WTC11 (cell line): Measurements from ENCODE around the gene NLRP5. TPM values are rescaled to one million over a fixed set of nuclear protein-coding genes. Genes with fewer than 3 reads are reported as not detected.

Experiments used
- ATAC-seq: fragments of 200-7000 bp; cut with Tn5 transposase; 2 replicates; pipeline ENCODE4 v1.10.0; 2021; ENCODE audit warnings: mild to moderate bottlenecking, moderate library complexity
- CTCF ChIA-PET: fragments of 300-600 bp; sonication (Branson Sonifier 250); formaldehyde crosslinking; loops from one replicate; lab custom pipeline; 2021; ENCODE audit warnings: antibody characterized with exemption; lab: Charles Lee
- POLR2A ChIA-PET: fragments of 350-600 bp; sonication (Branson Sonifier 250); formaldehyde crosslinking; loops from one replicate; lab custom pipeline; 2021; ENCODE audit warnings: antibody characterized with exemption; lab: Charles Lee
- DNase-seq: peaks from one replicate; pipeline ENCODE4 v3.0.0; 2021; ENCODE audit warnings: low spot score
- H3K27ac Mint-ChIP-seq: 2 replicates; pipeline ENCODE4 v1.8.0; 2021; ENCODE audit warnings: mixed read lengths
- H3K27me3 Mint-ChIP-seq: 2 replicates; pipeline ENCODE4 v1.8.0; 2021; ENCODE audit warnings: low read depth, mild to moderate bottlenecking, moderate library complexity, mixed read lengths
- H3K36me3 Mint-ChIP-seq: 2 replicates; pipeline ENCODE4 v1.8.0; 2021; ENCODE audit warnings: mixed read lengths
- H3K4me1 Mint-ChIP-seq: 2 replicates; pipeline ENCODE4 v1.8.0; 2022; ENCODE audit warnings: mixed read lengths
- H3K4me3 Mint-ChIP-seq: 2 replicates; pipeline ENCODE4 v1.8.0; 2021; ENCODE audit warnings: mild to moderate bottlenecking, moderate library complexity, mixed read lengths
- H3K9me3 Mint-ChIP-seq: 2 replicates; pipeline ENCODE4 v1.8.0; 2021; ENCODE audit warnings: mixed read lengths
- CREM ChIP-seq: sonication (generic); formaldehyde crosslinking; IDR thresholded peaks from 2 replicates; pipeline ENCODE4 v1.8.1; 2022; ENCODE audit warnings: mild to moderate bottlenecking, missing genetic modification reagents, moderate library complexity
- CTCF ChIP-seq: fragments of 200-600 bp; IDR thresholded peaks from 2 replicates; pipeline ENCODE4 v1.8.0; 2022; ENCODE audit warnings: antibody characterized with exemption
- FOXK1 ChIP-seq: sonication (generic); formaldehyde crosslinking; IDR thresholded peaks from 2 replicates; pipeline ENCODE4 v1.8.0; 2022; ENCODE audit warnings: mild to moderate bottlenecking, moderate library complexity, missing genetic modification reagents
- NR2C2 ChIP-seq: sonication (generic); formaldehyde crosslinking; IDR thresholded peaks from 2 replicates; pipeline ENCODE4 v1.8.0; 2022; ENCODE audit warnings: mild to moderate bottlenecking, missing genetic modification reagents
- PREB ChIP-seq: sonication (generic); formaldehyde crosslinking; IDR thresholded peaks from 2 replicates; pipeline ENCODE4 v1.8.1; 2022; ENCODE audit warnings: mild to moderate bottlenecking, missing genetic modification reagents, moderate library complexity, borderline replicate concordance
- TCF7 ChIP-seq: sonication (generic); formaldehyde crosslinking; IDR thresholded peaks from 2 replicates; pipeline ENCODE4 v1.8.0; 2022; ENCODE audit warnings: mild to moderate bottlenecking, low read depth, missing genetic modification reagents, moderate library complexity
- ZBTB21 ChIP-seq: sonication (generic); formaldehyde crosslinking; IDR thresholded peaks from 2 replicates; pipeline ENCODE4 v1.8.1; 2023; ENCODE audit warnings: mild to moderate bottlenecking, missing genetic modification reagents, borderline replicate concordance
- ZBTB43 ChIP-seq: sonication (generic); formaldehyde crosslinking; IDR thresholded peaks from 2 replicates; pipeline ENCODE4 v1.8.1; 2023; ENCODE audit warnings: mild to moderate bottlenecking, missing genetic modification reagents
- ZNF219 ChIP-seq: sonication (generic); formaldehyde crosslinking; IDR thresholded peaks from 2 replicates; pipeline ENCODE4 v1.8.0; 2023; ENCODE audit warnings: missing genetic modification reagents, mild to moderate bottlenecking, borderline replicate concordance
- ZNF263 ChIP-seq: sonication (generic); formaldehyde crosslinking; IDR thresholded peaks from 2 replicates; pipeline ENCODE4 v1.8.1; 2022; ENCODE audit warnings: low read depth, mild to moderate bottlenecking, moderate library complexity, missing genetic modification reagents
- ZNF317 ChIP-seq: sonication (generic); formaldehyde crosslinking; IDR thresholded peaks from 2 replicates; pipeline ENCODE4 v1.8.1; 2023; ENCODE audit warnings: low read depth, mild to moderate bottlenecking, moderate library complexity, missing genetic modification reagents, borderline replicate concordance
- ZNF396 ChIP-seq: fragments of 250-450 bp; sonication (Bioruptor Pico); IDR thresholded peaks from 2 replicates; pipeline ENCODE4 v1.8.0; 2021; ENCODE audit warnings: mild to moderate bottlenecking, moderate library complexity, borderline replicate concordance
- ZNF416 ChIP-seq: fragments of 250-450 bp; sonication (Bioruptor Pico); IDR thresholded peaks from 2 replicates; pipeline ENCODE4 v1.9.0; 2021; ENCODE audit warnings: mild to moderate bottlenecking, inconsistent platforms
- ZNF423 ChIP-seq: fragments of 250-450 bp; sonication (Bioruptor Pico); IDR thresholded peaks from 2 replicates; pipeline ENCODE4 v2.1.2; 2022; ENCODE audit warnings: mild to moderate bottlenecking, moderate library complexity
- total RNA-seq: library from RNA; stranded (reverse); gene quantifications from 3 replicates; pipeline ENCODE4 v1.2.3, GENCODE V29; 2021
- TF ChIP-seq, protein P1 (sequence below): fragments of 250-450 bp; sonication (Bioruptor Pico); IDR thresholded peaks from 2 replicates; pipeline ENCODE4 v1.8.0; 2021; ENCODE audit warnings: mild to moderate bottlenecking
- TF ChIP-seq, protein P2 (sequence below): sonication (generic); formaldehyde crosslinking; IDR thresholded peaks from 2 replicates; pipeline ENCODE4 v1.8.1; 2023; ENCODE audit warnings: mild to moderate bottlenecking, missing genetic modification reagents
- TF ChIP-seq, protein P3 (sequence below): sonication (generic); formaldehyde crosslinking; IDR thresholded peaks from 2 replicates; pipeline ENCODE4 v1.8.0; 2023; ENCODE audit warnings: missing genetic modification reagents, mild to moderate bottlenecking, borderline replicate concordance
- TF ChIP-seq, protein P4 (sequence below): fragments of 250-450 bp; sonication (Bioruptor Pico); IDR thresholded peaks from 2 replicates; pipeline ENCODE4 v1.9.0; 2021; ENCODE audit warnings: mild to moderate bottlenecking, borderline replicate concordance

The NLRP5 gene
- total RNA-seq, 1 experiment from 2014 or later, result not detected

GRCh38 chr19:56096665-56097064, 110.1 kb downstream of the NLRP5 start:
- ChIA-PET CTCF (interaction anchor here (0.6 to 2.6 kb wide), 8 partner anchors 8 to 425 kb away, joined by 3 to 8 read pairs (median 3); no protein-coding TSS in a partner anchor), POLR2A (no interaction called here)
- no peak overlapping the region for H3K4me3 Mint-ChIP-seq

More at GRCh38 chr19:56096665-56097064, 110.1 kb downstream of the NLRP5 start:
- TF ChIP-seq ZNF416 (CRISPR knock-in tag) (no peak), ZBTB21 (no peak), TCF7 (no peak), ZNF317 (no peak), NR2C2 (CRISPR knock-in tag) (no peak), PREB (CRISPR knock-in tag) (no peak), ZNF396 (CRISPR knock-in tag) (no peak), FOXK1 (CRISPR knock-in tag) (no peak), CREM (CRISPR knock-in tag) (no peak), CTCF (no peak), ZNF263 (CRISPR knock-in tag) (no peak), ZBTB43 (no peak), ZNF219 (CRISPR knock-in tag) (no peak), ZNF423 (CRISPR knock-in tag) (no peak)
- TF ChIP-seq, protein P1, sequence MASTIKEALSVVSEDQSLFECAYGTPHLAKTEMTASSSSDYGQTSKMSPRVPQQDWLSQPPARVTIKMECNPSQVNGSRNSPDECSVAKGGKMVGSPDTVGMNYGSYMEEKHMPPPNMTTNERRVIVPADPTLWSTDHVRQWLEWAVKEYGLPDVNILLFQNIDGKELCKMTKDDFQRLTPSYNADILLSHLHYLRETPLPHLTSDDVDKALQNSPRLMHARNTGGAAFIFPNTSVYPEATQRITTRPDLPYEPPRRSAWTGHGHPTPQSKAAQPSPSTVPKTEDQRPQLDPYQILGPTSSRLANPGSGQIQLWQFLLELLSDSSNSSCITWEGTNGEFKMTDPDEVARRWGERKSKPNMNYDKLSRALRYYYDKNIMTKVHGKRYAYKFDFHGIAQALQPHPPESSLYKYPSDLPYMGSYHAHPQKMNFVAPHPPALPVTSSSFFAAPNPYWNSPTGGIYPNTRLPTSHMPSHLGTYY (CRISPR knock-in tag), result no peak
- TF ChIP-seq, protein P2, sequence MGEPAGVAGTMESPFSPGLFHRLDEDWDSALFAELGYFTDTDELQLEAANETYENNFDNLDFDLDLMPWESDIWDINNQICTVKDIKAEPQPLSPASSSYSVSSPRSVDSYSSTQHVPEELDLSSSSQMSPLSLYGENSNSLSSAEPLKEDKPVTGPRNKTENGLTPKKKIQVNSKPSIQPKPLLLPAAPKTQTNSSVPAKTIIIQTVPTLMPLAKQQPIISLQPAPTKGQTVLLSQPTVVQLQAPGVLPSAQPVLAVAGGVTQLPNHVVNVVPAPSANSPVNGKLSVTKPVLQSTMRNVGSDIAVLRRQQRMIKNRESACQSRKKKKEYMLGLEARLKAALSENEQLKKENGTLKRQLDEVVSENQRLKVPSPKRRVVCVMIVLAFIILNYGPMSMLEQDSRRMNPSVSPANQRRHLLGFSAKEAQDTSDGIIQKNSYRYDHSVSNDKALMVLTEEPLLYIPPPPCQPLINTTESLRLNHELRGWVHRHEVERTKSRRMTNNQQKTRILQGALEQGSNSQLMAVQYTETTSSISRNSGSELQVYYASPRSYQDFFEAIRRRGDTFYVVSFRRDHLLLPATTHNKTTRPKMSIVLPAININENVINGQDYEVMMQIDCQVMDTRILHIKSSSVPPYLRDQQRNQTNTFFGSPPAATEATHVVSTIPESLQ, result no peak
- TF ChIP-seq, protein P3, sequence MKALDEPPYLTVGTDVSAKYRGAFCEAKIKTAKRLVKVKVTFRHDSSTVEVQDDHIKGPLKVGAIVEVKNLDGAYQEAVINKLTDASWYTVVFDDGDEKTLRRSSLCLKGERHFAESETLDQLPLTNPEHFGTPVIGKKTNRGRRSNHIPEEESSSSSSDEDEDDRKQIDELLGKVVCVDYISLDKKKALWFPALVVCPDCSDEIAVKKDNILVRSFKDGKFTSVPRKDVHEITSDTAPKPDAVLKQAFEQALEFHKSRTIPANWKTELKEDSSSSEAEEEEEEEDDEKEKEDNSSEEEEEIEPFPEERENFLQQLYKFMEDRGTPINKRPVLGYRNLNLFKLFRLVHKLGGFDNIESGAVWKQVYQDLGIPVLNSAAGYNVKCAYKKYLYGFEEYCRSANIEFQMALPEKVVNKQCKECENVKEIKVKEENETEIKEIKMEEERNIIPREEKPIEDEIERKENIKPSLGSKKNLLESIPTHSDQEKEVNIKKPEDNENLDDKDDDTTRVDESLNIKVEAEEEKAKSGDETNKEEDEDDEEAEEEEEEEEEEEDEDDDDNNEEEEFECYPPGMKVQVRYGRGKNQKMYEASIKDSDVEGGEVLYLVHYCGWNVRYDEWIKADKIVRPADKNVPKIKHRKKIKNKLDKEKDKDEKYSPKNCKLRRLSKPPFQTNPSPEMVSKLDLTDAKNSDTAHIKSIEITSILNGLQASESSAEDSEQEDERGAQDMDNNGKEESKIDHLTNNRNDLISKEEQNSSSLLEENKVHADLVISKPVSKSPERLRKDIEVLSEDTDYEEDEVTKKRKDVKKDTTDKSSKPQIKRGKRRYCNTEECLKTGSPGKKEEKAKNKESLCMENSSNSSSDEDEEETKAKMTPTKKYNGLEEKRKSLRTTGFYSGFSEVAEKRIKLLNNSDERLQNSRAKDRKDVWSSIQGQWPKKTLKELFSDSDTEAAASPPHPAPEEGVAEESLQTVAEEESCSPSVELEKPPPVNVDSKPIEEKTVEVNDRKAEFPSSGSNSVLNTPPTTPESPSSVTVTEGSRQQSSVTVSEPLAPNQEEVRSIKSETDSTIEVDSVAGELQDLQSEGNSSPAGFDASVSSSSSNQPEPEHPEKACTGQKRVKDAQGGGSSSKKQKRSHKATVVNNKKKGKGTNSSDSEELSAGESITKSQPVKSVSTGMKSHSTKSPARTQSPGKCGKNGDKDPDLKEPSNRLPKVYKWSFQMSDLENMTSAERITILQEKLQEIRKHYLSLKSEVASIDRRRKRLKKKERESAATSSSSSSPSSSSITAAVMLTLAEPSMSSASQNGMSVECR (CRISPR knock-in tag), result no peak
- TF ChIP-seq, protein P4, sequence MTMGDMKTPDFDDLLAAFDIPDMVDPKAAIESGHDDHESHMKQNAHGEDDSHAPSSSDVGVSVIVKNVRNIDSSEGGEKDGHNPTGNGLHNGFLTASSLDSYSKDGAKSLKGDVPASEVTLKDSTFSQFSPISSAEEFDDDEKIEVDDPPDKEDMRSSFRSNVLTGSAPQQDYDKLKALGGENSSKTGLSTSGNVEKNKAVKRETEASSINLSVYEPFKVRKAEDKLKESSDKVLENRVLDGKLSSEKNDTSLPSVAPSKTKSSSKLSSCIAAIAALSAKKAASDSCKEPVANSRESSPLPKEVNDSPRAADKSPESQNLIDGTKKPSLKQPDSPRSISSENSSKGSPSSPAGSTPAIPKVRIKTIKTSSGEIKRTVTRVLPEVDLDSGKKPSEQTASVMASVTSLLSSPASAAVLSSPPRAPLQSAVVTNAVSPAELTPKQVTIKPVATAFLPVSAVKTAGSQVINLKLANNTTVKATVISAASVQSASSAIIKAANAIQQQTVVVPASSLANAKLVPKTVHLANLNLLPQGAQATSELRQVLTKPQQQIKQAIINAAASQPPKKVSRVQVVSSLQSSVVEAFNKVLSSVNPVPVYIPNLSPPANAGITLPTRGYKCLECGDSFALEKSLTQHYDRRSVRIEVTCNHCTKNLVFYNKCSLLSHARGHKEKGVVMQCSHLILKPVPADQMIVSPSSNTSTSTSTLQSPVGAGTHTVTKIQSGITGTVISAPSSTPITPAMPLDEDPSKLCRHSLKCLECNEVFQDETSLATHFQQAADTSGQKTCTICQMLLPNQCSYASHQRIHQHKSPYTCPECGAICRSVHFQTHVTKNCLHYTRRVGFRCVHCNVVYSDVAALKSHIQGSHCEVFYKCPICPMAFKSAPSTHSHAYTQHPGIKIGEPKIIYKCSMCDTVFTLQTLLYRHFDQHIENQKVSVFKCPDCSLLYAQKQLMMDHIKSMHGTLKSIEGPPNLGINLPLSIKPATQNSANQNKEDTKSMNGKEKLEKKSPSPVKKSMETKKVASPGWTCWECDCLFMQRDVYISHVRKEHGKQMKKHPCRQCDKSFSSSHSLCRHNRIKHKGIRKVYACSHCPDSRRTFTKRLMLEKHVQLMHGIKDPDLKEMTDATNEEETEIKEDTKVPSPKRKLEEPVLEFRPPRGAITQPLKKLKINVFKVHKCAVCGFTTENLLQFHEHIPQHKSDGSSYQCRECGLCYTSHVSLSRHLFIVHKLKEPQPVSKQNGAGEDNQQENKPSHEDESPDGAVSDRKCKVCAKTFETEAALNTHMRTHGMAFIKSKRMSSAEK, result no peak
- TF ChIP-seq, all 79 proteins: peak for 0
- H3K27me3 Mint-ChIP-seq, result no peaks in the 10 kb centered on the region
- peaks cover 9% of the 10 kb centered on the region; the same call in 1 of the 2 replicates for H3K4me1 Mint-ChIP-seq
- ATAC-seq (no peak), DNase-seq (no peak)
- no peak overlapping the region for H3K27ac Mint-ChIP-seq
- H3K9me3 Mint-ChIP-seq, result peaks cover 4% of the 10 kb centered on the region; the same call in 1 of the 2 replicates
- H3K36me3 Mint-ChIP-seq, result peaks cover 43% of the 10 kb centered on the region
